Neural progenitor cell (in vitro differentiated cells): ENCODE data around the gene RAB39A.

Experiments used
- CTCF ChIP-seq: fragments of 200-600 bp; sonication (generic); IDR thresholded peaks from 2 replicates; pipeline ENCODE4 v1.5.1; 2017; ENCODE audit warnings: antibody characterized with exemption, mild to moderate bottlenecking
- EZH2phosphoT487 ChIP-seq: fragments of 200-600 bp; sonication (generic); IDR thresholded peaks from 2 replicates; pipeline ENCODE4 v1.6.1; 2017; ENCODE audit warnings: antibody characterized with exemption

- TF ChIP-seq CTCF, result no peak
- no peak for TF ChIP-seq EZH2phosphoT487
Observed at GRCh38 chr11:107947904-107948303, 19.7 kb downstream of the RAB39A start.
